GM13977 (cell line): ENCODE data around the gene AKR7A2.
"Not testable (repeated sequence)": the region's sequence is repeated elsewhere in the genome, so short reads cannot be mapped to it uniquely, and the experiment has no call there.

Source experiments
- DNase-seq: peaks from one replicate; pipeline ENCODE4 v3.0.0; 2012; ENCODE audit warnings: low spot score
- CTCF ChIP-seq: IDR thresholded peaks from 2 replicates; pipeline ENCODE4 v1.5.1; 2012; ENCODE audit warnings: mild to moderate bottlenecking, control low read depth; ENCODE audit not compliant: insufficient read depth; ENCODE audit errors: extremely low read depth, missing control alignments
- in situ Hi-C: fragments of 300-500 bp; cut with MboI; formaldehyde crosslinking; loops from one replicate; pipeline ENCODE4 v1.12.0; 2022; ENCODE audit warnings: low sequenced_read_pairs, low pct_unique_long_range_greater_than_20kb, mixed read lengths, inconsistent platforms; ENCODE audit not compliant: unreplicated experiment

The AKR7A2 gene

GRCh38 chr1:19309123-19309813 lies 2.7 kb downstream of the AKR7A2 start:
- no peak for TF ChIP-seq CTCF
- in situ Hi-C loops: no loop called here
- no peak for DNase-seq

- in situ Hi-C loops: no loop called here
- no peak for TF ChIP-seq CTCF
- no peak for DNase-seq
Observed at GRCh38 chr1:19308509-19308907, 3.4 kb downstream of the AKR7A2 start.

GRCh38 chr1:19307794-19308508 lies 4.0 kb downstream of the AKR7A2 start:
- in situ Hi-C loops: no loop called here
- no peak for TF ChIP-seq CTCF

GRCh38 chr1:19306941-19307340 lies 5.0 kb downstream of the AKR7A2 start:
- in situ Hi-C loops: no loop called here
- TF ChIP-seq CTCF: no peak

More at GRCh38 chr1:19307794-19308508, 4.0 kb downstream of the AKR7A2 start:
- no peak for DNase-seq

GRCh38 chr1:19305880-19306279 lies 6.1 kb downstream of the AKR7A2 start:
- TF ChIP-seq CTCF: no peak
- DNase-seq: no peak
- in situ Hi-C loops: no loop called here

More at GRCh38 chr1:19306941-19307340, 5.0 kb downstream of the AKR7A2 start:
- DNase-seq: no peak

GRCh38 chr1:19304081-19304480 lies 7.9 kb downstream of the AKR7A2 start:
- in situ Hi-C loops, DNase-seq: not testable (repeated sequence)

- no peak for TF ChIP-seq CTCF
- no peak for DNase-seq
- in situ Hi-C loops: no loop called here
Observed at GRCh38 chr1:19300211-19300610, 11.7 kb downstream of the AKR7A2 start.
